OCI-LY7 (cell line): ENCODE data around the gene MYL6. TPM values are rescaled to one million over a fixed set of nuclear protein-coding genes. Genes with fewer than 3 reads are reported as not detected.

Experiments
- BruUV-seq: library from RNA; stranded (reverse); fragments of 400-500 nt; replicated peaks from 2 replicates; lab custom pipeline; 2021; lab: Mats Ljungman, UMichigan
- CTCF ChIA-PET: fragments of 300-600 bp; sonication (Branson Sonifier 250); formaldehyde crosslinking; loops from one replicate; lab custom pipeline; 2022; ENCODE audit warnings: antibody characterized with exemption; ENCODE audit not compliant: unreplicated experiment; lab: Charles Lee
- POLR2A ChIA-PET: fragments of 300-600 bp; sonication (Branson Sonifier 250); formaldehyde crosslinking; loops from one replicate; lab custom pipeline; 2022; ENCODE audit warnings: antibody characterized with exemption; lab: Charles Lee
- DNase-seq: peaks from one replicate; pipeline ENCODE4 v3.0.0-alpha.2; 2015; ENCODE audit warnings: low spot score
- H2AFZ ChIP-seq: fragments of 200-600 bp; sonication (generic), shearing (Covaris generic); 2 replicates; pipeline ENCODE4 v1.6.1; 2014; ENCODE audit warnings: mild to moderate bottlenecking, antibody characterized with exemption, low read length, moderate library complexity
- H3K27ac ChIP-seq: fragments of 200-600 bp; sonication (generic); 2 replicates; pipeline ENCODE4 v1.5.1; 2014; ENCODE audit warnings: mixed run types, low read depth, mild to moderate bottlenecking, moderate library complexity, low read length, inconsistent platforms; ENCODE audit not compliant: poor library complexity, severe bottlenecking
- H3K36me3 ChIP-seq: fragments of 200-600 bp; sonication (generic); 2 replicates; pipeline ENCODE4 v1.6.1; 2014; ENCODE audit warnings: mild to moderate bottlenecking, antibody characterized with exemption, low read length, moderate library complexity, mixed read lengths; ENCODE audit not compliant: insufficient read depth
- H3K4me1 ChIP-seq: fragments of 200-600 bp; sonication (generic); 2 replicates; pipeline ENCODE4 v1.5.1; 2014; ENCODE audit warnings: mild to moderate bottlenecking, low read length; ENCODE audit not compliant: insufficient read depth, poor library complexity, severe bottlenecking
- H3K4me2 ChIP-seq: fragments of 200-600 bp; sonication (generic); 2 replicates; pipeline ENCODE4 v1.6.1; 2014; ENCODE audit warnings: mild to moderate bottlenecking, low read length
- H3K4me3 ChIP-seq: fragments of 200-600 bp; sonication (generic); 2 replicates; pipeline ENCODE4 v1.5.1; 2014; ENCODE audit warnings: mild to moderate bottlenecking, low read depth, low read length; ENCODE audit not compliant: poor library complexity, severe bottlenecking
- H3K79me2 ChIP-seq: fragments of 200-600 bp; sonication (generic); 2 replicates; pipeline ENCODE4 v1.6.1; 2016; ENCODE audit warnings: low read depth, mild to moderate bottlenecking, low read length, moderate library complexity, mixed read lengths; ENCODE audit not compliant: insufficient read depth
- H3K9me2 ChIP-seq: fragments of 200-600 bp; sonication (generic); 2 replicates; pipeline ENCODE4 v1.6.1; 2016; ENCODE audit warnings: mild to moderate bottlenecking, low read length, mixed read lengths; ENCODE audit not compliant: insufficient read depth
- H3K9me3 ChIP-seq: fragments of 200-600 bp; sonication (generic); 2 replicates; pipeline ENCODE4 v1.6.1; 2014; ENCODE audit warnings: mild to moderate bottlenecking, mixed run types, low read length, mixed read lengths
- H4K20me1 ChIP-seq: fragments of 200-600 bp; sonication (generic); 2 replicates; pipeline ENCODE4 v1.6.1; 2014; ENCODE audit warnings: mild to moderate bottlenecking, antibody characterized with exemption, low read length, moderate library complexity, mixed read lengths; ENCODE audit not compliant: insufficient read depth
- EZH2phosphoT487 ChIP-seq: fragments of 200-600 bp; sonication (generic); IDR thresholded peaks from 2 replicates; pipeline ENCODE4 v1.6.1; 2018; ENCODE audit warnings: low read depth, borderline replicate concordance, mild to moderate bottlenecking, mixed run types, antibody characterized with exemption, low read length, moderate library complexity, mixed read lengths
- intact Hi-C: fragments of 100-400 bp; cut with micrococcal nuclease; formaldehyde crosslinking; loops from one replicate; pipeline ENCODE4 v1.10.0; 2022; ENCODE audit not compliant: unreplicated experiment
- total RNA-seq, 2 experiments: library from RNA; depleted of rRNA in 1 of 2; stranded (reverse); fragments of >200 nt in 1 of 2; shearing (Covaris generic) in 1 of 2; gene quantifications; 2 replicates each; pipeline ENCODE4 v1.2.3, GENCODE V29; 2014 to 2022
- TF ChIP-seq, protein P1 (sequence below): fragments of 200-600 bp; sonication (generic); conservative IDR thresholded peaks from 2 replicates; pipeline ENCODE4 v1.5.1; 2014; ENCODE audit warnings: mild to moderate bottlenecking, antibody characterized with exemption, low read length, moderate library complexity, mixed read lengths

The MYL6 gene
- total RNA-seq, 2 experiments from 2014 or later: 468 to 574 TPM

DNA sequence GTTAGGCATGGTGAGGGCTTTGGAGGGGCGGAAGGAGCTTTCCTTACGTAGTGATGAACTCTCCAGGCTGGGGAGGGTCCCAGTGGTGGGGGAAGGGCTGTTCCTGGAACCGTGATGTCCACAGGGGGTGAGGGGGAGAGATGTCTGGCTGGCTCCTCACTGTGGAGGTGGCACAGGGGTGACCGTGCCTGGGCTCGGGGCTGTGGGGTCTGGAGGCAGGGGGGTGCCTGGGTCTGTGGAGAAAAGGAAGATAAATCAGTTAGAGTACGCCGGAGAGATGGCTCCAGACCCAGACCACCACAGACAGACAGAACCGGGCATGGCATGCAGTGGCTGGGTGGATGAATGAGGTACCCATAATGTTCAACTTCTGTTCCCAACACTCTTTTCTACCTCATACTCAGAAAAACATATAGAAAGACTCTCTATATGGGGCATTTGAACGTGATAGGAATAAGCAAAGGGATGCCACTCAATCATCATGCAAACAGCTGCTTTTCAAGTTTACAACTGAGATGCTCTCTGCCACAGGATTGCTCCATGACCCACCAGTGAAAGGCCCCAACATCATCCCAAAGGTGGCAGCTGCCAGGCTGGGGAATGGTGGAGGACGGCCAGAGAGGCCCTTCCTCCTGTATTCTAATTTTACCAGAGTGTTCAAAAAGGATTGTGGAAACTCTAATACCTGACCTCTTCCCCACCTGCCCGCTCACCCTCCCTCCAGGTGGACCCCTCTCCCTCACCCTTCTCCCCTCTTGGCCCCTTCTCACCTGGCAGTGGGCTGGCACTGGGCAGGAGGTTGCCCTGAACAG, 5.6 kb downstream of the MYL6 start:
- peaks cover 22% of the 10 kb centered on the region for H3K4me1 ChIP-seq
- H3K9me2 ChIP-seq: no peaks in the 10 kb centered on the region
- H2AFZ ChIP-seq: no peak overlapping the region
- no peak overlapping the region for H3K27ac ChIP-seq
- no peak for DNase-seq
- TF ChIP-seq, protein P1, sequence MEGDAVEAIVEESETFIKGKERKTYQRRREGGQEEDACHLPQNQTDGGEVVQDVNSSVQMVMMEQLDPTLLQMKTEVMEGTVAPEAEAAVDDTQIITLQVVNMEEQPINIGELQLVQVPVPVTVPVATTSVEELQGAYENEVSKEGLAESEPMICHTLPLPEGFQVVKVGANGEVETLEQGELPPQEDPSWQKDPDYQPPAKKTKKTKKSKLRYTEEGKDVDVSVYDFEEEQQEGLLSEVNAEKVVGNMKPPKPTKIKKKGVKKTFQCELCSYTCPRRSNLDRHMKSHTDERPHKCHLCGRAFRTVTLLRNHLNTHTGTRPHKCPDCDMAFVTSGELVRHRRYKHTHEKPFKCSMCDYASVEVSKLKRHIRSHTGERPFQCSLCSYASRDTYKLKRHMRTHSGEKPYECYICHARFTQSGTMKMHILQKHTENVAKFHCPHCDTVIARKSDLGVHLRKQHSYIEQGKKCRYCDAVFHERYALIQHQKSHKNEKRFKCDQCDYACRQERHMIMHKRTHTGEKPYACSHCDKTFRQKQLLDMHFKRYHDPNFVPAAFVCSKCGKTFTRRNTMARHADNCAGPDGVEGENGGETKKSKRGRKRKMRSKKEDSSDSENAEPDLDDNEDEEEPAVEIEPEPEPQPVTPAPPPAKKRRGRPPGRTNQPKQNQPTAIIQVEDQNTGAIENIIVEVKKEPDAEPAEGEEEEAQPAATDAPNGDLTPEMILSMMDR: no peak
- TF ChIP-seq EZH2phosphoT487: no peak
- BruUV-seq: no TSS peak
- peaks cover 92% of the 10 kb centered on the region for H3K36me3 ChIP-seq
- POLR2A ChIA-PET: interaction anchor here (0.7 to 1.1 kb wide), 3 partner anchors 24 to 41 kb away, joined by 3 to 8 read pairs (median 4); partner anchors contain the start of gene ESYT1
- H3K9me3 ChIP-seq: no peaks in the 10 kb centered on the region
- H3K4me2 ChIP-seq: no peak overlapping the region
- CTCF ChIA-PET: no interaction called here
- peaks cover 9% of the 10 kb centered on the region; the same call in 1 of the 2 replicates for H4K20me1 ChIP-seq
- H3K4me3 ChIP-seq: no peak overlapping the region
- H3K79me2 ChIP-seq: peaks cover 20% of the 10 kb centered on the region
- intact Hi-C loops: no loop called here

DNA sequence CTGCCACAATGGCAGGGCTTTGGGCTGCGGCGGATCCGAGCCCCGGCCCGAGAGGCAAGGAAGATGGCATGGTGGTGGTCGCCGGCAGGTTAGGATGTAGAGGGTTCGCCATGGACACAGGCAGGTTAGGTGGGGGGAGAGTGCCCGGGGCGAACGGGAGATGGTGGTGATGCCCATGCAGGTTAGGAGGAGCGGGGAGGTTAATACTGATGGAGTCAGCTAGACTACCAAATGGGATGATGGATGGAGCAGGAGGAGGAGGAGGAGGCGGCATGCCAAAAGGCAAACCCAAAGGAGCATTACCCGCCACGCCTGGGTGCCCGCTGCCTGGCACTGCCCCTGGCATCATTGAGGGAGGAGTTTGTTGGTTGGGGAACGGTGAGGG, 6.2 kb downstream of the MYL6 start:
- ChIA-PET CTCF (no interaction called here), POLR2A (no interaction called here)
- Histone ChIP-seq H3K4me2 (no peak overlapping the region), H3K4me1 (peaks cover 19% of the 10 kb centered on the region), H3K9me3 (no peaks in the 10 kb centered on the region), H3K9me2 (no peaks in the 10 kb centered on the region), H2AFZ (no peak overlapping the region), H3K4me3 (no peak overlapping the region), H3K36me3 (peaks cover 92% of the 10 kb centered on the region), H4K20me1 (peaks cover 9% of the 10 kb centered on the region; the same call in 1 of the 2 replicates), H3K27ac (no peak overlapping the region), H3K79me2 (peaks cover 14% of the 10 kb centered on the region)
- TF ChIP-seq, protein P1: no peak
- no peak for TF ChIP-seq EZH2phosphoT487
- intact Hi-C loops: no loop called here
- DNase-seq: no peak
- BruUV-seq: no TSS peak

DNA sequence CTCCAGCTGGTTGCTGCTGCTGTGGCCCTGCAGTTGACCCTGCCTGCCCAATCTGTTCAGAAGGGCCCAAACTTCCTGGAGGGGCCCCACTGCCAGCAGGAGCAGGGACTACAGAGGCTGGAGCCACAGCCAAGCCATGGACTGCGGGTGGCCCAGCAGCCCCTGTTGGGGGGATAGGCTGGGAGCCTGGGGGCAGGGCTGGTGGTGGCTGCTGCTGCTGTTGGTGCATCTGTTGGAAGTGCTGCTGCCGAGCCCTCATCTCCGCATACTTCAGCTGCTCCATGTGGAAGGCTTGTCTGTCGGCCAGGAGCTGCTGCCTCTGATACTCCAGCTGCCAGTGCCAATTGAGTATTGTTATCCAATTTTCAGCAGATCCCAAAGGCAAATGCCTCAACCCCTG, 7.2 kb downstream of the MYL6 start:
- BruUV-seq: no TSS peak
- H3K36me3 ChIP-seq: peaks cover 92% of the 10 kb centered on the region
- H3K4me3 ChIP-seq: no peak overlapping the region
- TF ChIP-seq, protein P1: no peak
- no peak for TF ChIP-seq EZH2phosphoT487
- no peak overlapping the region for H2AFZ ChIP-seq
- no peaks in the 10 kb centered on the region for H3K9me2 ChIP-seq
- peaks cover 3% of the 10 kb centered on the region; the same call in 1 of the 2 replicates for H3K79me2 ChIP-seq
- intact Hi-C loops: no loop called here
- peaks cover 9% of the 10 kb centered on the region for H3K4me1 ChIP-seq
- no peak overlapping the region for H3K27ac ChIP-seq
- peaks cover under 1% of the 10 kb centered on the region; the same call in 1 of the 2 replicates for H4K20me1 ChIP-seq
- H3K4me2 ChIP-seq: no peak overlapping the region
- POLR2A ChIA-PET: interaction anchor here (0.6 kb wide), 1 partner anchor 120 kb away, joined by 5 read pairs; no protein-coding TSS in a partner anchor
- CTCF ChIA-PET: no interaction called here
- H3K9me3 ChIP-seq: no peaks in the 10 kb centered on the region
- no peak for DNase-seq
